Measurements from ENCODE around the gene PRDM11. TPM values are rescaled to one million over a fixed set of nuclear protein-coding genes. Genes with fewer than 3 reads are reported as not detected.
A peak's percentile ranks its signal among the peaks of the same experiment; 100 is the strongest.

Gene PRDM11
- total RNA-seq, 2 experiments from 2014 or later, result 2.5 to 3.4 TPM

GRCh38 chr11:45102810-45103621 is 43.4 kb upstream of the PRDM11 start:
- peak; percentile 98 for TF ChIP-seq CTCF (IDR thresholded peaks at IDR 0.05)
- peaks cover 21% of the 10 kb centered on the region for H3K4me1 Mint-ChIP-seq (ENCODE audit: low read depth)
- Histone ChIP-seq H3K4me1 (ENCODE audit: insufficient read depth, low read length) (peaks cover 31% of the 10 kb centered on the region), H3K27ac (ENCODE audit: low read depth in 1 of 2, low read length in 2 of 2) (no peak overlapping the region), H3K4me3 (ENCODE audit: low read length) (no peak overlapping the region), H3K27me3 (ENCODE audit: control insufficient read depth in 1 of 2, insufficient read depth in 2 of 2, low read length in 2 of 2) (no peaks in the 10 kb centered on the region), H3K9me3 (ENCODE audit: control insufficient read depth in 1 of 2, insufficient read depth in 1 of 2, low read length in 2 of 2) (no peaks in the 10 kb centered on the region), H3K36me3 (ENCODE audit: insufficient read depth, low read length) (no peaks in the 10 kb centered on the region)
- ChIA-PET CTCF (interaction anchor here (0.5 to 7.0 kb wide), 9 partner anchors 9 to 176 kb away, joined by 3 to 103 read pairs (median 3); no protein-coding TSS in a partner anchor), POLR2A (interaction anchor here (0.9 to 2.1 kb wide), 5 partner anchors 23 to 166 kb away, joined by 3 to 13 read pairs (median 3); no protein-coding TSS in a partner anchor)
- H3K4me3 Mint-ChIP-seq, result no peak overlapping the region
- H3K27me3 Mint-ChIP-seq, result peaks cover 5% of the 10 kb centered on the region
- DNase-seq, result peak; percentile 25 to 84 (median 53)
- H3K27ac Mint-ChIP-seq, result no peak overlapping the region
- intact Hi-C loops (cut with DNase I, micrococcal nuclease), result loop anchor here (1.0 to 10.0 kb wide), 4 partner anchors 167 to 458 kb away; partner anchors contain the start of gene TSPAN18 (in 1 of the 2)
- H3K9me3 Mint-ChIP-seq, result no peaks in the 10 kb centered on the region
- H3K36me3 Mint-ChIP-seq (ENCODE audit: low read depth), result no peaks in the 10 kb centered on the region
- ATAC-seq (ENCODE audit: poor library complexity), result peak; percentile 80

GRCh38 chr11:45104006-45104789 is 42.2 kb upstream of the PRDM11 start:
- Histone ChIP-seq H3K9me3 (ENCODE audit: control insufficient read depth in 1 of 2, insufficient read depth in 1 of 2, low read length in 2 of 2) (no peaks in the 10 kb centered on the region), H3K36me3 (ENCODE audit: insufficient read depth, low read length) (no peaks in the 10 kb centered on the region), H3K4me1 (ENCODE audit: insufficient read depth, low read length) (peaks cover 31% of the 10 kb centered on the region), H3K4me3 (ENCODE audit: low read length) (no peak overlapping the region), H3K27ac (ENCODE audit: low read depth in 1 of 2, low read length in 2 of 2) (no peak overlapping the region), H3K27me3 (ENCODE audit: control insufficient read depth in 1 of 2, insufficient read depth in 2 of 2, low read length in 2 of 2) (no peaks in the 10 kb centered on the region)
- intact Hi-C loops (cut with DNase I, micrococcal nuclease), result loop anchor here (2.0 to 10.0 kb wide), 3 partner anchors 177 to 459 kb away; partner anchors contain the start of gene TSPAN18 (in 1 of the 2)
- ChIA-PET POLR2A (interaction anchor here (1.5 to 2.1 kb wide), 3 partner anchors 168 to 177 kb away, joined by 4 to 13 read pairs (median 7); no protein-coding TSS in a partner anchor), CTCF (interaction anchor here (0.8 to 7.0 kb wide), 12 partner anchors 8 to 178 kb away, joined by 3 to 103 read pairs (median 4); no protein-coding TSS in a partner anchor)
- TF ChIP-seq CTCF (IDR thresholded peaks at IDR 0.05), result no peak
- Mint-ChIP-seq H3K27ac (no peak overlapping the region), H3K4me1 (ENCODE audit: low read depth) (peaks cover 21% of the 10 kb centered on the region), H3K27me3 (peaks cover under 1% of the 10 kb centered on the region), H3K9me3 (no peaks in the 10 kb centered on the region), H3K36me3 (ENCODE audit: low read depth) (no peaks in the 10 kb centered on the region), H3K4me3 (no peak overlapping the region)
- ATAC-seq (ENCODE audit: poor library complexity) (no peak), DNase-seq (peak in 1 of 14 experiments; percentile 15)

GRCh38 chr11:45104790-45105084 is 41.7 kb upstream of the PRDM11 start:
- Histone ChIP-seq H3K27me3 (ENCODE audit: control insufficient read depth in 1 of 2, insufficient read depth in 2 of 2, low read length in 2 of 2) (no peaks in the 10 kb centered on the region), H3K9me3 (ENCODE audit: control insufficient read depth in 1 of 2, insufficient read depth in 1 of 2, low read length in 2 of 2) (no peaks in the 10 kb centered on the region), H3K36me3 (ENCODE audit: insufficient read depth, low read length) (no peaks in the 10 kb centered on the region), H3K27ac (ENCODE audit: low read depth in 1 of 2, low read length in 2 of 2) (no peak overlapping the region), H3K4me3 (ENCODE audit: low read length) (no peak overlapping the region), H3K4me1 (ENCODE audit: insufficient read depth, low read length) (peaks cover 31% of the 10 kb centered on the region)
- no peak for TF ChIP-seq CTCF (IDR thresholded peaks at IDR 0.05)
- Mint-ChIP-seq H3K4me3 (no peak overlapping the region), H3K4me1 (ENCODE audit: low read depth) (peaks cover 21% of the 10 kb centered on the region), H3K36me3 (ENCODE audit: low read depth) (no peaks in the 10 kb centered on the region), H3K27me3 (peaks cover 6% of the 10 kb centered on the region), H3K27ac (no peak overlapping the region), H3K9me3 (no peaks in the 10 kb centered on the region)
- DNase-seq, result no peak
- CTCF ChIA-PET, result interaction anchor here (0.8 to 7.0 kb wide), 13 partner anchors 12 to 178 kb away, joined by 3 to 103 read pairs (median 5); no protein-coding TSS in a partner anchor
- ATAC-seq (ENCODE audit: poor library complexity), result no peak
- POLR2A ChIA-PET, result interaction anchor here (1.5 to 1.9 kb wide), 2 partner anchors 168 to 178 kb away, joined by 4 to 7 read pairs; no protein-coding TSS in a partner anchor
- intact Hi-C loops (cut with DNase I, micrococcal nuclease), result loop anchor here (1.0 to 10.0 kb wide), 4 partner anchors 168 to 460 kb away; partner anchors contain the start of gene TSPAN18 (in 1 of the 2)
